ENCODE results near the gene TANGO6. TPM values are rescaled to one million over a fixed set of nuclear protein-coding genes. Genes with fewer than 3 reads are reported as not detected.

The TANGO6 gene
- total and polyA plus RNA-seq, 3 donors from 2014 or later: 23.1 to 41.3 (median 39.4) TPM

GRCh38 chr16:68873635-68874471 is 30.5 kb downstream of the TANGO6 start:
- intact Hi-C loops (cut with DNase I; ENCODE audit: low total_unique reads): no loop called here
- no peak for DNase-seq
- no peaks in the 10 kb centered on the region for H3K36me3 ChIP-seq (ENCODE audit: low read depth, missing control alignments)
- H3K9me3 ChIP-seq: no peaks in the 10 kb centered on the region
- WGBS, 2 donors: 86 to 87% methylated on average over 7 of the region's 7 CpGs
- TF ChIP-seq POLR2A (IDR thresholded peaks at IDR 0.05) (no peak), CTCF (IDR thresholded peaks at IDR 0.05) (no peak)
- no peaks in the 10 kb centered on the region for H3K4me1 ChIP-seq
- H3K27me3 ChIP-seq: no peaks in the 10 kb centered on the region
- H3K27ac ChIP-seq: no peak overlapping the region
- H3K4me3 ChIP-seq: no peak overlapping the region

- no peak overlapping the region for H3K4me3 ChIP-seq
- no peaks in the 10 kb centered on the region for H3K4me1 ChIP-seq
- intact Hi-C loops (cut with DNase I; ENCODE audit: low total_unique reads): no loop called here
- DNase-seq: no peak
- no peaks in the 10 kb centered on the region for H3K27me3 ChIP-seq
- H3K36me3 ChIP-seq (ENCODE audit: low read depth, missing control alignments): no peaks in the 10 kb centered on the region
- H3K9me3 ChIP-seq: no peaks in the 10 kb centered on the region
- TF ChIP-seq POLR2A (IDR thresholded peaks at IDR 0.05) (no peak), CTCF (IDR thresholded peaks at IDR 0.05) (no peak)
- WGBS, 2 donors: 96 to 97% methylated on average over 4 of the region's 4 CpGs
- H3K27ac ChIP-seq: no peak overlapping the region
Observed at GRCh38 chr16:68875871-68876270, 32.5 kb downstream of the TANGO6 start.

- TF ChIP-seq POLR2A (IDR thresholded peaks at IDR 0.05): no peak
- TF ChIP-seq CTCF (IDR thresholded peaks at IDR 0.05): no peak
- H3K9me3 ChIP-seq: no peaks in the 10 kb centered on the region
- H3K4me3 ChIP-seq: no peak overlapping the region
- H3K4me1 ChIP-seq: no peaks in the 10 kb centered on the region
- H3K27ac ChIP-seq: no peak overlapping the region
- no peaks in the 10 kb centered on the region for H3K27me3 ChIP-seq
- no peaks in the 10 kb centered on the region for H3K36me3 ChIP-seq (ENCODE audit: low read depth, missing control alignments)
- no peak for DNase-seq
- 92 to 94% methylated on average over 6 of the region's 6 CpGs for WGBS, 2 donors
- intact Hi-C loops (cut with DNase I; ENCODE audit: low total_unique reads): no loop called here
Observed at GRCh38 chr16:68883685-68884084, 40.4 kb downstream of the TANGO6 start.

- 97 to 100% methylated on average over 1 of the region's 1 CpG for WGBS, 2 donors
- H3K27ac ChIP-seq: no peak overlapping the region
Observed at GRCh38 chr16:68884401-68884800, 41.1 kb downstream of the TANGO6 start.

More at GRCh38 chr16:68884401-68884800, 41.1 kb downstream of the TANGO6 start:
- Histone ChIP-seq H3K27me3 (no peaks in the 10 kb centered on the region), H3K4me1 (no peaks in the 10 kb centered on the region), H3K4me3 (no peak overlapping the region), H3K36me3 (ENCODE audit: low read depth, missing control alignments) (no peaks in the 10 kb centered on the region), H3K9me3 (no peaks in the 10 kb centered on the region)
- DNase-seq: no peak
- intact Hi-C loops (cut with DNase I; ENCODE audit: low total_unique reads): no loop called here
- no peak for TF ChIP-seq POLR2A (IDR thresholded peaks at IDR 0.05)
- no peak for TF ChIP-seq CTCF (IDR thresholded peaks at IDR 0.05)
